HL-60/S4 treated with phorbol 12-myristate 13-acetate at 8.2 ng/mL for 4 days and 3 days (cell line): ENCODE results near the gene CACNA2D4.

Source experiments
- in situ Hi-C: fragments of 300-500 bp; cut with MboI; formaldehyde crosslinking; loops from 2 replicates; pipeline ENCODE4 v1.15.0; 2022; ENCODE audit warnings: low sequenced_read_pairs

Gene CACNA2D4

GRCh38 chr12:1935242-1935641, 16.8 kb upstream of the CACNA2D4 start:
- in situ Hi-C loops: loop anchor here (5.0 kb wide), 2 partner anchors 143 to 283 kb away; no protein-coding TSS in a partner anchor

DNA sequence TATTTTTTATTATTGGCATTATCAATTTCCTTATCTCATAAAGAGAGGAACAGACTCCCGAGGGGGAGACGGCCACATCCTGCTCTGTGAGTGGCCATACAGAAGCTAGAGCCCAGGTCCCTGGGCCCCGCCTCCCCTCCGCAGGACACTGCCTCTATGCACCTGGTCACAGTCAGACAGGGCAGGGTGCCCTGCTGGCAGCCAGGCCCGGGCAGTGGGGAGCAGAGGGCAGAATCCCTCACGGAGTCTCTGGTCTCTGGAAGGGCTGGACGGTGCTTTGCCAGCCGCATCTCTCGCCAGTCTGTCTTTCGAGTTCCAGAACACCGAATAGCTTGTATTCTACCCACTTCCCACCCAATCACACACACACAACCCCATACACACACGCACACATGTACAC, 16.4 kb upstream of the CACNA2D4 start:
- in situ Hi-C loops: loop anchor here (5.0 kb wide), 2 partner anchors 143 to 283 kb away; no protein-coding TSS in a partner anchor

GRCh38 chr12:1934068-1934467, 15.6 kb upstream of the CACNA2D4 start:
- in situ Hi-C loops: no loop called here

- in situ Hi-C loops: no loop called here
These were observed 15.0 kb upstream of the CACNA2D4 start for GRCh38 chr12:1933342-1934051.

GRCh38 chr12:1932264-1932777, 13.9 kb upstream of the CACNA2D4 start:
- in situ Hi-C loops: no loop called here

DNA sequence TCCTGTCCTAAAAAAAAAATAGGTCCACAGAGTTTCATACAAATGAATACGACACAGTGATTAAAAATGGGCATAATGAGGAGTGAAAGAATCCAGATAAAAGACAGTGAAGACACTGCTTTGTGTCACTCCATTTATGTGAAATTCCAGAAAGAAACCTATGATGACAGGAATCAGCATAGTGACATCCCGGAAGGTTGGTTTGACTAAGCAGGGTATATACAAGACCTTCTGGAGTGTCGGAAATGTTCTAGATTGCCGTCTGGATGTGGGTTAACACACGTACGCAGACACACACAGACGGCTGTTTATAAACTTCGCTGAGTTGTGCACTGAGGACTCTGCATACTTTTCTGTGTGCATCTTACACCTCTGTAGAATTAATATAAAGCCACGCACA, 13.2 kb upstream of the CACNA2D4 start:
- in situ Hi-C loops: no loop called here

- in situ Hi-C loops: no loop called here
These were observed 12.5 kb upstream of the CACNA2D4 start for GRCh38 chr12:1930803-1931597.

DNA sequence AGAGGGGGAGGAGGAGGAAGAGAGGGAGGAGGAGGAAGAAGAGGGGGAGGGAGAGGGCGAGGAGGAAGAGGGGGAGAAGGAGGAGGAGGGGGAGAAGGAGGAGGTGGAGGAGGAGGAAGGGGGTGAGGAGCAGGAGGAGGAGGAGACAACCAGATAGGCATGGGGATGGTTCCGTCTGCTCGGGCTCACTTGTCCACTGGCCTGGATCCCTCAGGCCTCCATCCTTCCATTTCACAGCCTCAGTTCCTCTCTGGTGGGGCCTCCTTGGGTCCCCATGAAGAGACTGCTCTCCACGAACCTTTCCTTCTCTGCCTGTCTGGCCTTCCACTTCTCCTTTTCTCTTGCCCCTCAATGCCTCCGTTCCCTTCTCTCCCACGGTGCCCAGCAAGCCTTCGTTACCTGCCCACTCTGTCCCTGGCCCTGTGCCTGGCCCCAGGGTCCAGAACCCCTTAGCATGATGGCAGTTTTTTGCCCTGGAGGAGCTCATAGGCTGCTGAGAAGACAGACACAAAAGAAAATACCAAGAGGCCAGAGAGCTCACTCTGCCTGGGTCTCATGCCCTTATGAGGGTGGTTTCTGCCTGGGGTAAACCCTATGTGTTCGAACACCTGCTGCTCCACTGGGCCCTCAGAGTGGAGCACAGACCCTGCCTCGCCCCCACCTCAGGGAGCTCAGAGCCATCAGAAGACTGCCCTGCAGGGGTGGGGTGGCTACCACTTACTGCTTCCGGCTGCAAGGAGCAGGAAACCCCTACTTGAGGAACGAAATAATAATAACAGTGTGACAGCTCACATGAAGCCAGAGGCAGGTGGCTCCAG, 11.7 kb upstream of the CACNA2D4 start:
- in situ Hi-C loops: no loop called here

DNA sequence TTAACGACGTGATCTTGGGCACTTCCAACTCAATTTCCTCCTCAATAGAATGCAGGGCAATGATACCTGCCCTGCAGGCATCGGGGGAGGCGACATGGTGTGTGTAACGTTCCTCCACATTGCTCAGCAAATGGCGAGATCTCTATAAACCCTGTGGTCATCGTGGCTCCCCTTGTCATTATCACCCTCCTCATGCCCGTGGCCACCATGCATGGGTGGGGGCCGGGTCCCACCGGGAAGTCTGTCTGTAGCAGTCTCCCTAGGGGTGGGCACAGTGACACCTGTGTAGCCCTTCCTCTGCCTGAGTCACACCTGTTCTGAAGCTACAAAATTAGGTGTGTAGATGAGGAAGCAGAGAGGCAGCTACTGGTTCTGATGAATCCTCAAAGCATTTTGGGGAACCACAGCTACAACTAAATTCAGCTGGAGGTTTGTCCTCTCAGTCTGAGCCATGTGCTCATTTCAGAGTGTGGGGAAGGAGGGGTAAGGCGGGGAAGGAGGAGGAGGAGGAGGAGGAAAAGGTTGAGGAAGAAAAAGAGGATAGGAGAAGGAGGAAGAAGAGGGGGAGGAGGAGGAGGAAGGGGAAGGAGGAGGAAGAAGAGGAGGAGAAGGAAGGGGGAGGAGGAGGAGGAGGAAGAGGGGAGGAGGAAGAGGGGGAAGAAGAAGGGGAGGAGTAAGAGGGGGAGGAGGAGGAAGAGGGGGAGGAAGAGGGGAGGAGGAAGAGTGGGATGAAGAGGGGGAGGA, 11.0 kb upstream of the CACNA2D4 start:
- in situ Hi-C loops: no loop called here

DNA sequence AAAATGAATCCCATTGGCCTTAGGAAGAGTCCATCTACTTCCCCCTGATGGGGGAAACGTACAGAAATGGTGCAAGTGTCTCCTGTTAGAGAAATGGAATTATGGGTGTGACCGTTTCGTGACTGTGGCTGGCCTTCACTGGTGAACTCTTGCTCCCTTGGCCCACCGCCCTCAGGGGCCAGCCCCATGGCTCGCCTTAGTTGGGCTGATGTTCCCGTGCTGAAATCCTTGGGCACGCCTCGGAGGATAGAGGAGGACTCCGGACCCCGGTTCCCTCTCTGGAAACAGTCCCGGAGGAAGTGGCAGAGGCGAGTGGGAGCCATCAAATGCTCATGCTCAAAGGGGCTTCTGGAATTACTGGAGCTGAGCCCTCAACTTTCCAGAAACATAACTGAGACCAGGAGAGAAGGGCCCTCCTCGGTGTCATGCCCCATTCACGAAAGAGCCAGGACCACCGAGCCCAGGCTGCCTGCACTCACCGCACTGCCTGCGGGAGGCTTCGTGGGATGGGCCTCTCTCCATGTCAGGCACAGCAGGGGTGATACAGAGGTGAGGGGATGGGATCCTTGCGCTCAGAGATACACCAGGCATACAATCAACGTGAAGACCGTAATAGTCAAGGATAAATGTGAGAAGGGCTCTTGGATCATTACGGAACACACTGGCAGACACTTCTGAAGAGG, 10.1 kb upstream of the CACNA2D4 start:
- in situ Hi-C loops: no loop called here

DNA sequence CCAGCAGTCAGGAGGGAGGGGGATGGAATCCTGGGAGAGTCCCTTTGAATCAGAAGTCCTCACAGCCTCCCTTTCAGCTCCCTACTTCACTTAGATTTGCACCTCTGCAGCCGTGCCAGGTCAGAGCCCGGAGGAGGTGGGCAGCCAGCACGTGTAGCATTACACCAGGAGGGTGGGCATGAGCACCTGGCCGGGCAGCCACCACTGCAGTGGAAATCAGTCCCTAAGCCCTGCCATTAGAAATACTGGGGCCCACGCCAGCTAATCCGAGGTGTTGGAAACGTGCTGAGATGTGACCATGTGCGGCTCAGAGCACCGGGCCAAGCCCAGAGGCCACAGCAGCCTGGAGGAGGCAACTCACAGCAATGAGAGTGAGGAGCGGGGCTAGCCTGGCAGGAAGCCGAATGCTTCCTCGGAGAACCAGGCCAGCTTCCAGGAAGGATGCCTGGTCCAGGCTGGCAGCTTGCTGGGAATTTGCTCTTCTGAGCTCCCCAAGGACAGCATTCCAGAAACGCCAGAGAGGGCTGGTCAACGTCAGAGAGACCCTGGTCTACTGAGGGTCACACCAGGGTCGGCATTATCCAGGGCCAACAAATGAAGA, 9.4 kb upstream of the CACNA2D4 start:
- in situ Hi-C loops: no loop called here

- in situ Hi-C loops: no loop called here
These were observed 8.7 kb upstream of the CACNA2D4 start for GRCh38 chr12:1927051-1927680.

GRCh38 chr12:1926251-1926657, 7.8 kb upstream of the CACNA2D4 start:
- in situ Hi-C loops: no loop called here

DNA sequence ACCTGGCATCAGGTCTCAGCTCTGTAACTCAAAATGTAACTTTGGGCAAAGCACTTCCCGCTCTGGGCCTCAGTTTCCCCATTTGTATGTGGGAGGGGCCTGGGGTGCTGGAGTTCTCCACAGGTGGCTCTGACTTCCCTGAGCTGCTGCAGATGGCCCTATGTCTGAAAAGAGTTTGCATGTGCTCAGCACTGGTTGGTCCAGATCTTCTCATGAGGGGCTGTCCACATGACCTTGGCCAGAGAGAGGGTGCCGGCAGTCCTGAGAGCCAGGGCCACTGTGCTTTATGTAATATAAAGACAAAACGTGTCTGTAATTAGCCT, 7.2 kb upstream of the CACNA2D4 start:
- in situ Hi-C loops: no loop called here

- in situ Hi-C loops: loop anchor here (5.0 kb wide), 1 partner anchor 118 kb away; no protein-coding TSS in a partner anchor
These were observed 6.7 kb upstream of the CACNA2D4 start for GRCh38 chr12:1924996-1925683.

DNA sequence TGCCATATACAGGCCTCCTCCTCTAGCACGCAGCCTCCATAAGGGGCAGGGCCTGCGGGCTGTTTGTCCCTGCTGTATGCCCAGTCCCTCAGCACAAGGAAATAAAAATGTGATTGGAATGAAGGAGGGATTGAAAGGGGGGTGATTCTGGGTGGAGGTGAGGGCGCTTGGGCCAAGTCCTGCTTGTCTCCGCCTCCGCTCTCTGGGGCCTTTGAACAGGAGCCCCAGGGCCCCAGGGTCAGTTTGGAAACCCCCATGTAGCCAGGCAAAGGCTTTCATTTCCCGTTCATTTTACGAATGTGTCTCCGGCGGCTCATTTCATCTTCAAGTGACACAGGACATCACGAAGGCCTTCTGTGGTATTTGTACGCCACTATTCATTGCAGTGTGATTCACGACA, 4.5 kb upstream of the CACNA2D4 start:
- in situ Hi-C loops: loop anchor here (5.0 kb wide), 1 partner anchor 116 kb away; no protein-coding TSS in a partner anchor

DNA sequence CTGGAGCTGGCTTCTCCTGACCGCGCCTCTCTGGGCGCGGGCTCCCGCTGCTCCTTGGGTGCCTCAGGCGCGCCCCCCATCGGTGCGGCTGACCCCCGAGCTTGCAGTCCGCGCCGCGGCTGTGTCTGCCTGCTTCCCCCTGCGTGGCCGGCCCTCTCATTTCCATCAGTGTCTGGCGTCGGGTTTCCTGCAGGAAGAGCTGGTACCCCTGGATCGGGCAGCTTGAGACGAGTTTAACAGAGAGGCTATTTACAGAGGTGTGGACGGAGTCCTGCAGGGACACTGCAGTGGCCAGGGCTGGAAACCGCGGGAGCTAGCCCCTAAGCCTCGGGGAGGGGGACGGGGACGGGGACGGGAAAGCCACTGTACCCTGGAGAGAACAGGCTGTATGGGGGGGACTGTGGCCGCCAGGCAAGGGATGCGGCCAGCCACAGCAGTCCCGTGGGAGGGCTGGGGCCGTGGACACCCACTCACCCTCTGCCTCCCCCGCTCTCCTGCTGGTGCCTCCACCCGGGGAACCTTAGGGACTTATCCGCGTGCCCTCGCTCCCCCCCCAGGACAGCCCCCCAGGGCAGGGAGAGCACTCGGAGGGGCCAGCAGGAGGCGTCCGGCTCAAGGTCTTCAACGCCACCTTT, 3.7 kb upstream of the CACNA2D4 start:
- in situ Hi-C loops: loop anchor here (5.0 kb wide), 1 partner anchor 115 kb away; no protein-coding TSS in a partner anchor

DNA sequence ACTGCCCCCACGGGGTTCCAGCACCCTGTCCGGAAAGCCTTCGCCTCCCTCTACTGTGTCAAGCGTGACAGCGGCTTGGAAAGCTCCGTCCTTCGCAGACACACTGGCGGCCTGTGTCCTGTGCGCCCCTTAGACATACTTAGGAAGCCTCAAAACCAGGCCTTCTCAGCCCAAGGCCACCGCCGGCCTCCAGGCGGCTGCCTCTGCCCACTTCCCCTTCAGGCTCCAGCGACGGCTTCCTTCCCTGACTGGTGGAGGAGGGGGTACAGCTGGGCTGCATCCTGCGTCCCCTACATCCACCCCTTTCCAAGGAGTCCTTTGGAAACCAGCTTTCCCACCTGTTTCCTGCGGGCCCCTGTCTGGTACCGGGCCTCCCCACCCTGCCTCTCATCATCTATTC, 2.5 kb upstream of the CACNA2D4 start:
- in situ Hi-C loops: loop anchor here (5.0 kb wide), 1 partner anchor 114 kb away; no protein-coding TSS in a partner anchor
